ENCODE measurements around the gene C1orf174. TPM values are rescaled to one million over a fixed set of nuclear protein-coding genes. Genes with fewer than 3 reads are reported as not detected.

Gene C1orf174
- polyA plus RNA-seq, 3 donors: 19.1 to 46.0 (median 21.3) TPM

- Histone ChIP-seq H3K27me3 (ENCODE audit: control insufficient read depth in 2 of 2, insufficient read depth in 2 of 2, low read length in 2 of 2) (no peaks in the 10 kb centered on the region), H3K9ac (ENCODE audit: insufficient read depth, low read length, poor library complexity, severe bottlenecking) (no peak overlapping the region), H3K4me1 (ENCODE audit: control insufficient read depth in 1 of 2, insufficient read depth in 2 of 2, low read length in 2 of 2) (peaks cover 10 to 13% of the 10 kb centered on the region in 2 donors), H3K27ac (ENCODE audit: low read depth in 1 of 2, low read length in 2 of 2) (no peak overlapping the region), H2AFZ (ENCODE audit: insufficient read depth, low read depth, low read length, poor library complexity, severe bottlenecking) (no peak overlapping the region), H3K36me3 (replicated peaks in 1 of 2; ENCODE audit: control insufficient read depth in 1 of 2, insufficient read depth in 2 of 2, low read length in 2 of 2) (peaks cover 27 to 50% of the 10 kb centered on the region in 2 donors), H3K9me3 (replicated peaks in 1 of 2; ENCODE audit: control insufficient read depth in 1 of 2, insufficient read depth in 1 of 2, low read length in 2 of 2) (no peaks in the 10 kb centered on the region), H3K4me2 (replicated peaks; ENCODE audit: extremely low read depth, low read length, poor library complexity, severe bottlenecking) (no peak overlapping the region), H3K4me3 (replicated peaks in 1 of 3; ENCODE audit: low read depth in 2 of 3, low read length in 3 of 3) (no peak overlapping the region), H4K20me1 (ENCODE audit: insufficient read depth, low read length) (peaks cover 26% of the 10 kb centered on the region), H3K79me2 (ENCODE audit: insufficient read depth, low read length) (peaks cover 15% of the 10 kb centered on the region)
- Mint-ChIP-seq H3K4me3 (no peak overlapping the region), H3K27ac (no peak overlapping the region), H3K4me1 (peaks cover 20% of the 10 kb centered on the region), H3K27me3 (ENCODE audit: low read depth in 3 of 3) (peaks cover 0 to 8% (median 6%) of the 10 kb centered on the region in 3 donors), H3K36me3 (peaks cover 40 to 42% of the 10 kb centered on the region in 2 donors), H3K9me3 (no peaks in the 10 kb centered on the region)
- WGBS (ENCODE audit: insufficient coverage): 98% methylated on average over 10 of the region's 12 CpGs
- intact Hi-C loops (cut with micrococcal nuclease): no loop called here
- no peak for TF ChIP-seq CTCF (IDR thresholded peaks at IDR 0.05)
- no peak for DNase-seq
Observed at GRCh38 chr1:3852091-3852490, 48.0 kb downstream of the C1orf174 start.

- Mint-ChIP-seq H3K27me3 (ENCODE audit: low read depth in 3 of 3) (peaks cover 0 to 8% (median 6%) of the 10 kb centered on the region in 3 donors), H3K9me3 (no peaks in the 10 kb centered on the region), H3K4me1 (peaks cover 18% of the 10 kb centered on the region), H3K27ac (no peak overlapping the region), H3K4me3 (no peak overlapping the region), H3K36me3 (peaks cover 45 to 47% of the 10 kb centered on the region in 2 donors)
- Histone ChIP-seq H3K9me3 (replicated peaks in 1 of 2; ENCODE audit: control insufficient read depth in 1 of 2, insufficient read depth in 1 of 2, low read length in 2 of 2) (no peaks in the 10 kb centered on the region), H3K27ac (ENCODE audit: low read depth in 1 of 2, low read length in 2 of 2) (no peak overlapping the region), H3K4me2 (replicated peaks; ENCODE audit: extremely low read depth, low read length, poor library complexity, severe bottlenecking) (no peak overlapping the region), H3K4me1 (ENCODE audit: control insufficient read depth in 1 of 2, insufficient read depth in 2 of 2, low read length in 2 of 2) (peaks cover 8 to 10% of the 10 kb centered on the region in 2 donors), H3K4me3 (replicated peaks in 1 of 3; ENCODE audit: low read depth in 2 of 3, low read length in 3 of 3) (no peak overlapping the region), H3K9ac (ENCODE audit: insufficient read depth, low read length, poor library complexity, severe bottlenecking) (no peak overlapping the region), H3K36me3 (replicated peaks in 1 of 2; ENCODE audit: control insufficient read depth in 1 of 2, insufficient read depth in 2 of 2, low read length in 2 of 2) (peaks cover 29 to 58% of the 10 kb centered on the region in 2 donors), H3K27me3 (ENCODE audit: control insufficient read depth in 2 of 2, insufficient read depth in 2 of 2, low read length in 2 of 2) (no peaks in the 10 kb centered on the region), H3K79me2 (ENCODE audit: insufficient read depth, low read length) (peaks cover 13% of the 10 kb centered on the region), H4K20me1 (ENCODE audit: insufficient read depth, low read length) (peaks cover 26% of the 10 kb centered on the region), H2AFZ (ENCODE audit: insufficient read depth, low read depth, low read length, poor library complexity, severe bottlenecking) (no peak overlapping the region)
- DNase-seq: no peak
- no peak for TF ChIP-seq CTCF (IDR thresholded peaks at IDR 0.05)
- intact Hi-C loops (cut with micrococcal nuclease): no loop called here
- WGBS (ENCODE audit: insufficient coverage): 100% methylated on average over 1 of the region's 6 CpGs
Observed at GRCh38 chr1:3851292-3851691, 48.8 kb downstream of the C1orf174 start.
